Mammary epithelial cell (primary cell): ENCODE data around the gene MGAM2.

Experiments
- EZH2 ChIP-seq: IDR thresholded peaks from 2 replicates; pipeline ENCODE4 v1.6.1; 2012; ENCODE audit warnings: low read length, inconsistent platforms, borderline replicate concordance
- TF ChIP-seq, protein P1 (sequence below), 2 donors: IDR thresholded peaks in 1 of 2; conservative IDR thresholded peaks in 1 of 2; 2 replicates each; pipeline ENCODE4 v1.5.1; 2011 to 2012; ENCODE audit warnings: inconsistent platforms in 2 of 2, low read length in 2 of 2, mild to moderate bottlenecking in 2 of 2, control low read depth in 1 of 2, low read depth in 1 of 2; ENCODE audit not compliant: insufficient read depth in 1 of 2; ENCODE audit errors: extremely low read depth in 1 of 2

GRCh38 chr7:142257958-142258357 lies 146.4 kb downstream of the MGAM2 start, which contains the start of gene PRSS58:
- TF ChIP-seq, protein P1, sequence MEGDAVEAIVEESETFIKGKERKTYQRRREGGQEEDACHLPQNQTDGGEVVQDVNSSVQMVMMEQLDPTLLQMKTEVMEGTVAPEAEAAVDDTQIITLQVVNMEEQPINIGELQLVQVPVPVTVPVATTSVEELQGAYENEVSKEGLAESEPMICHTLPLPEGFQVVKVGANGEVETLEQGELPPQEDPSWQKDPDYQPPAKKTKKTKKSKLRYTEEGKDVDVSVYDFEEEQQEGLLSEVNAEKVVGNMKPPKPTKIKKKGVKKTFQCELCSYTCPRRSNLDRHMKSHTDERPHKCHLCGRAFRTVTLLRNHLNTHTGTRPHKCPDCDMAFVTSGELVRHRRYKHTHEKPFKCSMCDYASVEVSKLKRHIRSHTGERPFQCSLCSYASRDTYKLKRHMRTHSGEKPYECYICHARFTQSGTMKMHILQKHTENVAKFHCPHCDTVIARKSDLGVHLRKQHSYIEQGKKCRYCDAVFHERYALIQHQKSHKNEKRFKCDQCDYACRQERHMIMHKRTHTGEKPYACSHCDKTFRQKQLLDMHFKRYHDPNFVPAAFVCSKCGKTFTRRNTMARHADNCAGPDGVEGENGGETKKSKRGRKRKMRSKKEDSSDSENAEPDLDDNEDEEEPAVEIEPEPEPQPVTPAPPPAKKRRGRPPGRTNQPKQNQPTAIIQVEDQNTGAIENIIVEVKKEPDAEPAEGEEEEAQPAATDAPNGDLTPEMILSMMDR (conservative IDR thresholded peaks at IDR 0.05 in 1 of 2, IDR thresholded peaks at IDR 0.05 in 1 of 2; ENCODE audit: extremely low read depth in 1 of 2, insufficient read depth in 1 of 2, low read depth in 1 of 2, low read length in 2 of 2) = no peak
- no peak for TF ChIP-seq EZH2
